SK-N-MC (cell line): ENCODE data around the gene HERC6.
"Not testable (repeated sequence)": the region's sequence is repeated elsewhere in the genome, so short reads cannot be mapped to it uniquely, and the experiment has no call there.

Source experiments
- DNase-seq: peaks from one replicate; pipeline ENCODE4 v3.0.0-alpha.2; 2011; ENCODE audit warnings: low read depth, low spot score
- H3K27ac ChIP-seq: fragments of 200-600 bp; sonication (generic); 2 replicates; pipeline ENCODE4 v1.5.1; 2016; ENCODE audit warnings: mixed run types
- H3K36me3 ChIP-seq: fragments of 200-600 bp; sonication (generic); 2 replicates; pipeline ENCODE4 v1.6.1; 2017; ENCODE audit warnings: antibody characterized with exemption, low read length, mixed read lengths; ENCODE audit not compliant: insufficient read depth
- H3K4me3 ChIP-seq: fragments of 200-600 bp; sonication (generic); 2 replicates; pipeline ENCODE4 v1.5.1; 2016
- H3K9ac ChIP-seq: fragments of 200-600 bp; sonication (generic); 2 replicates; pipeline ENCODE4 v1.8.0; 2017; ENCODE audit warnings: mixed run types, mixed read lengths; ENCODE audit not compliant: insufficient read length
- H3K9me3 ChIP-seq: fragments of 200-600 bp; sonication (generic); 2 replicates; pipeline ENCODE4 v1.6.1; 2017; ENCODE audit warnings: low read depth, mild to moderate bottlenecking, antibody characterized with exemption, low read length, moderate library complexity, mixed read lengths
- EZH2 ChIP-seq: fragments of 200-600 bp; sonication (generic); IDR thresholded peaks from one replicate; pipeline ENCODE4 v1.6.1; 2017; ENCODE audit warnings: antibody characterized with exemption
- FOXP2 ChIP-seq: optimal IDR thresholded peaks from 2 replicates; pipeline ENCODE3; 2011; ENCODE audit warnings: mild to moderate bottlenecking, moderate library complexity; ENCODE audit not compliant: insufficient read depth; ENCODE audit errors: extremely low read length, control extremely low read depth
- POLR2AphosphoS5 ChIP-seq: IDR thresholded peaks from 2 replicates; pipeline ENCODE4 v1.6.1; 2012; ENCODE audit warnings: mild to moderate bottlenecking, low read depth, low read length, borderline replicate concordance

The HERC6 gene

GRCh38 chr4:88378691-88379559 is at the start of gene HERC6:
TSS of gene HERC6 (plus strand) at chr4:88378852. CDS start at chr4:88378922, 70 bp downstream.
- Histone ChIP-seq H3K4me3 (peak within 1 kb of the TSS; percentile 85), H3K27ac (no peak within 1 kb of the TSS), H3K36me3 (no peaks in the 10 kb centered on the region), H3K9ac (peak within 1 kb of the TSS; percentile 53), H3K9me3 (no peaks in the 10 kb centered on the region)
- TF ChIP-seq POLR2AphosphoS5 (no peak), EZH2 (no peak), FOXP2 (no peak)
- DNase-seq = no peak

GRCh38 chr4:88333741-88334405 is 44.8 kb upstream of the HERC6 start:
- Histone ChIP-seq H3K4me3 (no peak overlapping the region), H3K9me3 (no peaks in the 10 kb centered on the region), H3K9ac (no peak overlapping the region), H3K36me3 (no peaks in the 10 kb centered on the region), H3K27ac (no peak overlapping the region)
- TF ChIP-seq POLR2AphosphoS5 (no peak), FOXP2 (no peak)
- DNase-seq = no peak

DNA sequence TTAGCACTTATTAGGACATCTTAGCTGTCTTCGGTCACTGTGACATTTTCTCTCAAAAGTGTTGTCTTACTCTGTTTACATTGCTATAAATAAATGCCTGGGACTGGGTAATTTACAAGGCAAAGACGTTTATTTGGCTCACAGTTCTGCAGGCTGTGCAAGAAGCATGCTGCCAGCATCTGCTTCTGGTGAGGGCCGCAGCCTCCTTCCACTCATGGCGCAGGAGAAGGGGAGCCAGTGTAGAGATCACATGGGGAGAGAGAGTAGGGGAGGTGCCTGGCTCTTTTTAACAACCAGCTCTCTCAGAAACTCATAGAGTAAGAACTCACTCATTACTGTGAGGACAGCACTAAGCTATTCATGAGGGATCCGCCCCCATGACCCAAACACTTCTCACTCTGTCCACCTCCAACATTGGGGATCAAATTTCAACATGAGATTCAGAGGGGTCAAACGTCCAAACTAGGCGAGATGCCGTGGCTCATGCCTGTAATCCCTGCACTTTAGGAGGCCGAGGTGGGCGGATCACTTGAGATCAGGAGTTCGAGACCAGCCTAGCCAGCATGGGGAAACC is 43.5 kb upstream of the HERC6 start:
- H3K4me3 ChIP-seq = no peak overlapping the region
- H3K9ac ChIP-seq = no peak overlapping the region
- no peaks in the 10 kb centered on the region for H3K9me3 ChIP-seq
- no peak for DNase-seq
- no peak overlapping the region for H3K27ac ChIP-seq
- no peaks in the 10 kb centered on the region for H3K36me3 ChIP-seq
- TF ChIP-seq POLR2AphosphoS5 (no peak), EZH2 (no peak), FOXP2 (no peak)

DNA sequence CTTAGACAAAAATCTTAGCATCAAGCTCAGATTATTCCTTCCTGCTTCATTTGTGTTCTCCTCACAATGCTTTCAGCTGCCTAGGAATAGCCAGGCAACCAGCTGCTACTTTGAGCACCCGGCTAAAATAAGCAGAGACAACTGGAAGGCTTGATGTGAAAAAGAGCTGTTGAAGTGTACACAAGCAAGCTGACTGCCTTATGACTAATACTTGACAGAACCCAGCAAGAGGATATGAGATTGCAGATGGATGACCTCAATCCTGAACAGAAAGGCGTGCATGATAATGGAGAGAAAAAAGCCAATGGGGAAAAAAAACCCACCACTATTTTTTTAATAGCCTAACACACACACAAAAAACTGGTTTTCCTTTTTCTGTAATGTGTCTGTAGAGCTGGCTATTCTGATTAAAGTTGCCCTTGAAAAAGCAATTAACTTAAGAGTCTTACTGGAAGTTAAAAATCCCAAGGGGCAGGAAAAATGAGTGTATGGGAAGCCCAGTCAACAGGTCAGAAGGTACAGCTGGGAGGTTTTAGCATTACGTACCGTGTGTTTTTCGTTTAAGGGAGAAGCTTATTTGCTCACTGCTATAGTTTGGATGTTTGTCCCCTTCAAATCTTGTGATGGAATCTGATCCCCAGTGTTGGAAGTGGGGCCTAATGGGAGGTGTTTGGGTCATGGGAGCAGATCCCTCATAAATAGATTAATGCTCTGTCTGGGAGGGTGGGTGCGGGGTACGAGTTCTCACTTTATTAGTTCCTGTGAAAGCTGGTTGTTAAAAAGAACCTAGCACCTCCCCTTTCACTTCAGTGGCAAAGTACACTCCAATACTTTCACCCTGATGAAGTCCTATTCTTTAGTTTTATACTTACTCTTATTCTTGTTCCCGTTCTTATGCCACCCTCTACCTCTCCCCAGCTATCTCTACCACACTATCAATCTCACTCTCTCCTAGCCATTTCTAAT is 37.1 kb upstream of the HERC6 start:
- no peaks in the 10 kb centered on the region for H3K36me3 ChIP-seq
- no peak overlapping the region for H3K4me3 ChIP-seq
- no peak overlapping the region for H3K9ac ChIP-seq
- no peak for TF ChIP-seq POLR2AphosphoS5
- TF ChIP-seq FOXP2 = no peak
- no peak for TF ChIP-seq EZH2
- H3K27ac ChIP-seq = no peak overlapping the region
- no peak for DNase-seq
- H3K9me3 ChIP-seq = no peaks in the 10 kb centered on the region

DNA sequence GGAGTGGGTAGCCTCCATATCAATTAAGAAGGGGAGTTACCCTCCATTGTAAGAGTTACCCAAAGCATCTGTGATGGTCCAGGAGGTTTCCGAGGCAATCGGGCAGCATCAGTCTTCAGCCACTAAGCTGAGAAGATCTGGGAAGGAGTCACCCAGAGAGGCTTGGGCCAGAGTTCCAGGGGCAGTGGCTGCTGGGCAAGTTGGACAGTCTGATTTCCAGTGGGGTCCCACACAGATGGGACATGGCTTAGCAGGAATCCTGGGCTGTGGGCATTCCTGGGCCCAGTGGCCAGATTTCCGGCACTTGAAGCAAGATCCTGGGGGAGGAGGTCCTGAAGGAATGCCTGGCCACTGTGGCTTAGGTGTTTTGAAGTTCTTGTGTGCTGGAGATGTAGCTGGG is 31.8 kb upstream of the HERC6 start:
- H3K4me3 ChIP-seq, H3K36me3 ChIP-seq, H3K9ac ChIP-seq, H3K9me3 ChIP-seq, DNase-seq, H3K27ac ChIP-seq: not testable (repeated sequence)

GRCh38 chr4:88348761-88349160 is 29.9 kb upstream of the HERC6 start:
- H3K27ac ChIP-seq, DNase-seq, H3K9ac ChIP-seq, H3K36me3 ChIP-seq, H3K4me3 ChIP-seq, H3K9me3 ChIP-seq: not testable (repeated sequence)

DNA sequence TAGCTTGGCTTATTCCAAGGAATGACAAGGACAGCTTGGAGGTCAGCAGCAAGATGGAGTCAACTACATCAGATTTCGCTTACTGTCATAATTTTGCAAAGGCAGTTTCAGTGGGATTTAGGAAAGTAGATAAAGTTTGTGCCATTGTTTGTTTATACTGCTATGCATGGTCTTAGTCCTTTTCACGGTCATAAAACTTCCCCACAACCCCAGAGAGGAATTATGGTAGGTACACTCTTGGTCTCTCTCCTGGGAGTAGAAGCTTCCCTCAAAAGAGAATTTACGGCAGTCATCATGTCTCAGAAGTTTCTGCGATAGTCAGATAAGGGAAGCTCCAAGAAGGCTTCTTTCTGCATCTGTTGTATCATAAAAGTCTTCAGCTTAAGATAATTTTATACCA is 27.9 kb upstream of the HERC6 start:
- H3K9me3 ChIP-seq = peaks cover 5% of the 10 kb centered on the region; the same call in 1 of the 2 replicates
- no peak overlapping the region for H3K27ac ChIP-seq
- H3K36me3 ChIP-seq = no peaks in the 10 kb centered on the region
- no peak overlapping the region for H3K4me3 ChIP-seq
- TF ChIP-seq POLR2AphosphoS5 (no peak), FOXP2 (no peak), EZH2 (no peak)
- no peak overlapping the region for H3K9ac ChIP-seq
- DNase-seq = no peak

- H3K9me3 ChIP-seq = peaks cover 5% of the 10 kb centered on the region; the same call in 1 of the 2 replicates
- DNase-seq = peak; percentile 26
- no peak overlapping the region for H3K4me3 ChIP-seq
- peak overlapping the region; percentile 61; the same call in 1 of the 2 replicates for H3K27ac ChIP-seq
- TF ChIP-seq FOXP2 (no peak), POLR2AphosphoS5 (no peak), EZH2 (no peak)
- H3K9ac ChIP-seq = no peak overlapping the region
- H3K36me3 ChIP-seq = no peaks in the 10 kb centered on the region
Measured at GRCh38 chr4:88352062-88352740, 26.5 kb upstream of the HERC6 start.
